RWPE2 (cell line): ENCODE results near the gene HMGN5.

Experiments used
- ATAC-seq: fragments of 200-7000 bp; cut with Tn5 transposase; 3 replicates; pipeline ENCODE4 v1.9.1; 2021; ENCODE audit warnings: low read depth
- DNase-seq: peaks from one replicate; pipeline ENCODE4 v3.0.0-alpha.2; 2020; ENCODE audit warnings: low spot score
- H3K27ac ChIP-seq: fragments of 450-650 bp; 2 replicates; pipeline ENCODE4 v1.5.1; 2017; ENCODE audit warnings: mild to moderate bottlenecking; ENCODE audit not compliant: poor library complexity, severe bottlenecking
- H3K27me3 ChIP-seq: fragments of 250-450 bp; sonication (Bioruptor Pico); 2 replicates; pipeline ENCODE4 v1.5.1; 2021; ENCODE audit warnings: mild to moderate bottlenecking, moderate library complexity; ENCODE audit not compliant: insufficient read depth, poor library complexity, severe bottlenecking
- H3K36me3 ChIP-seq: fragments of 250-450 bp; sonication (Bioruptor Pico); 2 replicates; pipeline ENCODE4 v1.5.1; 2020; ENCODE audit warnings: low read depth, mild to moderate bottlenecking, moderate library complexity
- H3K4me1 ChIP-seq: fragments of 250-450 bp; sonication (Bioruptor Pico); 2 replicates; pipeline ENCODE4 v1.5.1; 2021; ENCODE audit warnings: mild to moderate bottlenecking, moderate library complexity; ENCODE audit not compliant: insufficient read depth, poor library complexity, severe bottlenecking
- H3K4me3 ChIP-seq: fragments of 250-450 bp; sonication (Bioruptor Pico); 2 replicates; pipeline ENCODE4 v1.5.1; 2021; ENCODE audit warnings: mild to moderate bottlenecking, moderate library complexity; ENCODE audit not compliant: severe bottlenecking
- H3K9me3 ChIP-seq: fragments of 250-450 bp; sonication (Bioruptor Pico); 2 replicates; pipeline ENCODE4 v1.5.1; 2021; ENCODE audit warnings: mild to moderate bottlenecking, moderate library complexity; ENCODE audit not compliant: severe bottlenecking
- TF ChIP-seq, protein P1 (sequence below): fragments of 450-650 bp; IDR thresholded peaks from one replicate; pipeline ENCODE4 v1.5.1; 2017; ENCODE audit warnings: mild to moderate bottlenecking, moderate library complexity; ENCODE audit not compliant: poor library complexity, severe bottlenecking

The HMGN5 gene, protein sequence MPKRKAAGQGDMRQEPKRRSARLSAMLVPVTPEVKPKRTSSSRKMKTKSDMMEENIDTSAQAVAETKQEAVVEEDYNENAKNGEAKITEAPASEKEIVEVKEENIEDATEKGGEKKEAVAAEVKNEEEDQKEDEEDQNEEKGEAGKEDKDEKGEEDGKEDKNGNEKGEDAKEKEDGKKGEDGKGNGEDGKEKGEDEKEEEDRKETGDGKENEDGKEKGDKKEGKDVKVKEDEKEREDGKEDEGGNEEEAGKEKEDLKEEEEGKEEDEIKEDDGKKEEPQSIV

DNA sequence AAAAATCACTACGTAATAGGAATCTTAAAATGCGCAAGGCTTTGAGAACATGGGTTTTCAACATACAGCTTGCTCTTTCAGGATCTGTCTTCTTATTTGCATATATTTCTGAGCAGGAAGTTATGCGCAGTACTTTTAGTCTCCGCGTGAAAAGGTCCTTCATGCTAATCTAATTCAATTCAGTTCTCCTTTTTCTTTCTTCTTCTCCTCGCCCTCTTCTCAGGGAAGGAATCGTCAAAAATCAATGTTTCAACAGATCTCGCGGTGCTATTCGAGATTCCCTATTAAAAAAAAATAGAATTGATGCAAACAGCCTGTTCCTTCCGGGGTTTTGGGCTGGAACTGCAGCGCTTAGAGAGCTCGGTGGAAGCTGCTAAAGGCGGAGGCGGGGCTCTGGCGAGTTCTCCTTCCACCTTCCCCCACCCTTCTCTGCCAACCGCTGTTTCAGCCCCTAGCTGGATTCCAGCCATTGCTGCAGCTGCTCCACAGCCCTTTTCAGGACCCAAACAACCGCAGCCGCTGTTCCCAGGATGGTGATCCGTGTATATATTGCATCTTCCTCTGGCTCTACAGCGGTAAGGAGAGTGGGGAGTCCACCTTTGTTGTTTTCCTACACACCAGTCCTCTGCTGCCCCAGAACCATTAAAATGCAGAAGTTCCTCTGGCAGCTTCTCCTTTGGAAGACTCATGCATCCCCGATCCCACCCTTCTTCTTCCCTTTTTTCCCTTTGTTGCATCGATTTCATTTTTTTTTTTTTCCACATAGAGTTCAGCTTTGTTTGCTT, at the start of gene HMGN5, which contains the start of gene SH3BGRL:
HMGN5 (minus strand) TSS at position 243 of the 785 bp plus-strand sequence. CDS start 80,364 bp downstream, outside the sequence.
SH3BGRL (plus strand) TSS at position 432 of the 785 bp plus-strand sequence; CDS start at position 531, 99 bp downstream.
- H3K9me3 ChIP-seq, result no peaks in the 10 kb centered on the region
- peak within 1 kb of the TSS; percentile 48 for H3K27ac ChIP-seq
- TF ChIP-seq, protein P1, sequence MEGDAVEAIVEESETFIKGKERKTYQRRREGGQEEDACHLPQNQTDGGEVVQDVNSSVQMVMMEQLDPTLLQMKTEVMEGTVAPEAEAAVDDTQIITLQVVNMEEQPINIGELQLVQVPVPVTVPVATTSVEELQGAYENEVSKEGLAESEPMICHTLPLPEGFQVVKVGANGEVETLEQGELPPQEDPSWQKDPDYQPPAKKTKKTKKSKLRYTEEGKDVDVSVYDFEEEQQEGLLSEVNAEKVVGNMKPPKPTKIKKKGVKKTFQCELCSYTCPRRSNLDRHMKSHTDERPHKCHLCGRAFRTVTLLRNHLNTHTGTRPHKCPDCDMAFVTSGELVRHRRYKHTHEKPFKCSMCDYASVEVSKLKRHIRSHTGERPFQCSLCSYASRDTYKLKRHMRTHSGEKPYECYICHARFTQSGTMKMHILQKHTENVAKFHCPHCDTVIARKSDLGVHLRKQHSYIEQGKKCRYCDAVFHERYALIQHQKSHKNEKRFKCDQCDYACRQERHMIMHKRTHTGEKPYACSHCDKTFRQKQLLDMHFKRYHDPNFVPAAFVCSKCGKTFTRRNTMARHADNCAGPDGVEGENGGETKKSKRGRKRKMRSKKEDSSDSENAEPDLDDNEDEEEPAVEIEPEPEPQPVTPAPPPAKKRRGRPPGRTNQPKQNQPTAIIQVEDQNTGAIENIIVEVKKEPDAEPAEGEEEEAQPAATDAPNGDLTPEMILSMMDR, result no peak
- H3K27me3 ChIP-seq, result no peaks in the 10 kb centered on the region
- H3K4me3 ChIP-seq, result peak within 1 kb of the TSS; percentile 51
- ATAC-seq (peak; percentile 97), DNase-seq (peak; percentile 68)
- no peaks in the 10 kb centered on the region for H3K4me1 ChIP-seq
- no peaks in the 10 kb centered on the region for H3K36me3 ChIP-seq

DNA sequence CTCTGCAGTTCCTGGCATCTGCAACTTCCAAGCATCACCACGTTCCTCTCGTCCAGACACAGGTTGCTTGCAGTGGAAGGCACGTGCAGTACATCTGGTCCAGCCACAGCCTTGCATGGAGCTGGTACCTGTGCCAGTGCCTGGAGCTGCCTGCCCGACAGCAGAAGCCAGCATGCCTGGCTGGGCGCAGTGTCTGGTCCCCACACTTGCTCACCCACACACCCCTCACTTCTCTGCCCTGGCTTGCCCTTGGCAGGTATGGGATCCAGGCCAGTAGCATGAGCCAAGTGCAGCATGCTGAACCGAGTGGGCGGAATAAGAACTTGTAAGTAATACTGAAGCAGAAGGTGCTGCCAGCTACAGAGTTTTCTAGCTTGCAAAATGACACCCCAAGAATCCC, 40.0 kb upstream of the HMGN5 start:
- ATAC-seq (no peak), DNase-seq (no peak)
- TF ChIP-seq, protein P1, result no peak
- H3K9me3 ChIP-seq, result no peaks in the 10 kb centered on the region
- no peak overlapping the region for H3K27ac ChIP-seq
- no peak overlapping the region for H3K4me3 ChIP-seq
- no peaks in the 10 kb centered on the region for H3K4me1 ChIP-seq
- H3K36me3 ChIP-seq, result no peaks in the 10 kb centered on the region
- no peaks in the 10 kb centered on the region for H3K27me3 ChIP-seq

DNA sequence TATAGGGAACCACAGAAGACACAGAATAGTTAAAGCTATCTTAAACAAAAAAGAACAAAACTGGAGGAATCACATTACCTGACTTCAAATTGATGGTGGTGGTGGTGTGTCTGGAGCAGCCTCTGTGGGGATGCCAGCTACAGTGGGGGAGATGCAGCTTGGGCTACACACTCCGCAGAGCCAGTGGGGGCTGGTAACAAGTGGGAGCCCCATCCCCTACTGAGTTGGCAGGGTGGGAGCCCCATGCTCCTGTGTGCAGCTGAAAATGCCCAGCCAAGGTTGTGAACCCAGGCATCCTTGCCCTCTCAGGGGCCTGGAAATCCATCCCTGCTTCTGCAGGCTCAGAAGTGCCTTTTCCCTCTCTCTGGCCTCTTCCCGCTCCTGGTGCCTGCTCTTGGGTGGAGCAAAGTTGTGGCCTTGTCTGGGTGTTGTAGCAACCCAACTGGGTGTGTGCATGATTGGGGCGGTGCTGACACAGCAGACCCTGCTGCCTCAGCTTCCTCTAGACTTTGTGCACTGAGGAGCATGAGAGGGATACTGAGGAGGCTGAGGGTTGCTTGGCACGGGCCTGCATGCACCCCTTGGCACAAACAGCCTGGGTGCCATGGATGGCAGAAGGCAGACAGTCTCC, 39.1 kb upstream of the HMGN5 start:
- DNase-seq (no peak), ATAC-seq (no peak)
- Histone ChIP-seq H3K27me3 (no peaks in the 10 kb centered on the region), H3K9me3 (no peaks in the 10 kb centered on the region), H3K36me3 (no peaks in the 10 kb centered on the region), H3K4me1 (no peaks in the 10 kb centered on the region), H3K27ac (no peak overlapping the region), H3K4me3 (no peak overlapping the region)
- TF ChIP-seq, protein P1, result no peak

DNA sequence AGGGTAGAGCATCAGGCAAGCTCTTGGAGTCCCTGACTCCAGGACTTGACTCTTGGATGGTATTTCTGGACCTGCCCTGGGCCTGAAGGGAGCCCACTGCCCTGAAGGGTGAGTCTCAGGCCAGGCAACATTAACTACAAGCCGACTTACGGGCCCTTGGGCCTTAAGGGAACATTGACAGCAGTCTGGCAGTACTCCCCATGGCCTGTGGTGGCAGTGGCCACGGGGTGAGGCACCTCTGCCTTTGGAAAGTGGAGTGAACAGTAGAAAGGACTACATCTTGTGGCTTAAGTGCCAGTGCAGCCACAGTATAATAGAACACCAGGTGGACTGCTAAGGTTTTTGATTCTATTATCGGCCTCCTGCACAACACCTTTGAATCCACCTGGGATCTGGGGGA, 36.5 kb upstream of the HMGN5 start:
- Histone ChIP-seq H3K4me1 (no peaks in the 10 kb centered on the region), H3K27me3 (no peaks in the 10 kb centered on the region), H3K4me3 (no peak overlapping the region), H3K27ac (no peak overlapping the region), H3K36me3 (no peaks in the 10 kb centered on the region), H3K9me3 (no peaks in the 10 kb centered on the region)
- DNase-seq (no peak), ATAC-seq (no peak)
- TF ChIP-seq, protein P1, result no peak
